Stimulated activated CD8-positive, alpha-beta memory T cell treated with anti-CD3 and anti-CD28 coated beads, Interleukin-4, amount 100 ng/mL, for 1 hour (primary cell): ENCODE measurements around the gene KRTCAP2.
"Not testable (repeated sequence)": the region's sequence is repeated elsewhere in the genome, so short reads cannot be mapped to it uniquely, and the experiment has no call there.

Experiments used
- DNase-seq, 2 donors: peaks; one replicate each; pipeline ENCODE4 v3.0.0-alpha.2; 2020; ENCODE audit warnings: low read depth in 2 of 2, low spot score in 1 of 2

Gene KRTCAP2

GRCh38 chr1:155172732-155173477, at the start of gene KRTCAP2:
Gene KRTCAP2, minus strand, starts transcription at chr1:155173304. Its CDS starts 80 bp downstream, at chr1:155173224.
- DNase-seq: peak; percentile 85 to 90

DNA sequence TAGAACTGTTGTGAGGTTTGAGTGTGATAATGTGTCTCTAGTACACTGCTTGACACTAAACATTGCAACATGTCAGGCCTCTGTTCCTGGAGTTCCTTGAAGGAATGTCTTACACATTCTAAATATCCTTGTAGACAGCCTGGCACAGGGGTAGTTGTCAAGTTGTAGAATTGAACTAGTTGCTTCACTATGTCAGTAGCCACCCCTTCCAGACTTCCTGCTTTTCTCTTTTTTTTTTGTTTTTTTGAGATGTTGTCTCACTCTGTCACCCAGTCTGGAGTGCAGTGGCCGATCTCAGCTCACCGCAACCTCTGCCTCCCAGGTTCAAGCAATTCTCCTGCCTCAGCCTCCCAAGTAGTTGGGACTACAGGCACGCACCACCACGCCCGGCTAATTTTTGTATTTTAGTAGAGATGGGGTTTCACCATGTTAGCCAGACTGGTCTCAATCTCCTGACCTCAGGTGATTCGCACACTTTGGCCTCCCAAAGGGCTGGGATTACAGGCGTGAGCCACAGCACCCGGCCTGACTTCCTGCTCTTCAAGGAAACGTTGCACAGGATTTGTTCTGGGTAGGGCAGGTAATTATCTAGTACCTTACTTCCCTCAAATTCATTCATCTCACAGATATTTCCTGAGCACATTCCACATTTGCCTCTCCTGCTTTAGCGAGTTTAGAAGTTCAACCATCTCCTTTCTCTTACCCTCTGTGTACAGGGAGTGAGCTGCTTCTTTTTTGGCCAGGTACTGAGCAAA, 47.3 kb upstream of the KRTCAP2 start:
- DNase-seq: not testable (repeated sequence)

DNA sequence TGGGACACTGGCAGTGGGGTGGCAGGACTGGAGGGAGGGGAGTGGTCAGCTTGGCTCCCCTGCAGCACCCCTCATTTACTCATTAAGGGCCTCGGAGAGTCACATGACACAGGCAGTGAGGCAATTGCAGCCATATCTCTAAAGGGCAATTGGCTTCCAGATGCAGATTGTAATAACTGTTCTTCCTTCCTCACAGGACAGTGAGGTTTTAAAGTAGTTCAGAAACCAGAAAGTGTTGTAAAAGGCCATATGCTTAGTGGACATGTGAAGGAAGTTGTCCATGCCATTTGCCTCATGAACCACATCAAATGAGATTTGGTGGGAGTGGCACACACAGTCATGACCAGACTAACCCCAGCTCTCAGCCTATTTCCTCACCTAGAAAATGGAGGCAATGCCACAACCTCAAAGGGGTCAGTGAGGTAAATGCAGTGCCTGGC, 46.5 kb upstream of the KRTCAP2 start:
- DNase-seq: no peak

DNA sequence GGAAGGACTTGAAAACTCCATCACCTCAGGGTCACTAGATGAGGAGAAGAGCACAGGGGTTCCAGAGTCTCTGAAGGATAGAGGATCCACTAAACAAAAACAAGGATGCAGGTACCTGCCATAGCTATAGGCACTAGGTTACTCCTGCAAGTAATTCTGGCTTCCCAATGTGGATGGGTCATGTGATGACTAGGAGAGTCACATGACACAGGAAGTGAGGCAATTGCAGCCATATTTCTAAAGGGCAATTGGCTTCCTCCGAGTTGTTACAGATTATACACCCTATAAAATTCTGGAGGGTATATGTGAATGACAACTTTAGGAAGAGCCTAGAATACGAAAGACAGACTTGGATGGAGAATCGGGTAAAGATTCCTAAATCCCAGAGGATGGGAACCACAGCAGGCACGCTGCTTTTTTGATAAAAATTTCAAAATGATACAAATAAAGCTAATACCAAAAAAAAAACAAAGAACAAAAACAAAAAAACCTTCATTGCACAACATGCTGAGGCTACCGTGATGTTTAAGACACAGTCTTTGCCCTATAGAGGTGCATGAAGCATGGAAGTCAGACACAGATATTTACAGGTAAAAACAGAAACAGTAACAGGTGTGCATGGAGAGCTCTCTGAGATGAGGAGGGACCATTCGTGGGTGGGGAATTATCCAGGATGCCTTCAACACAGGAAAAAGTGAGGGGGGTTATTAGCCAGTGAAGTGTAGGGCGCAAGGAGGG, 45.9 kb upstream of the KRTCAP2 start:
- DNase-seq: no peak

- DNase-seq: not testable (repeated sequence)
Observed at GRCh38 chr1:155214702-155215101, 41.6 kb upstream of the KRTCAP2 start.

GRCh38 chr1:155212051-155212440, 38.9 kb upstream of the KRTCAP2 start:
- DNase-seq: not testable (repeated sequence)

GRCh38 chr1:155211381-155212050, 38.4 kb upstream of the KRTCAP2 start:
- not testable (repeated sequence) for DNase-seq

- DNase-seq: no peak
Observed at GRCh38 chr1:155210314-155211104, 37.4 kb upstream of the KRTCAP2 start.

DNA sequence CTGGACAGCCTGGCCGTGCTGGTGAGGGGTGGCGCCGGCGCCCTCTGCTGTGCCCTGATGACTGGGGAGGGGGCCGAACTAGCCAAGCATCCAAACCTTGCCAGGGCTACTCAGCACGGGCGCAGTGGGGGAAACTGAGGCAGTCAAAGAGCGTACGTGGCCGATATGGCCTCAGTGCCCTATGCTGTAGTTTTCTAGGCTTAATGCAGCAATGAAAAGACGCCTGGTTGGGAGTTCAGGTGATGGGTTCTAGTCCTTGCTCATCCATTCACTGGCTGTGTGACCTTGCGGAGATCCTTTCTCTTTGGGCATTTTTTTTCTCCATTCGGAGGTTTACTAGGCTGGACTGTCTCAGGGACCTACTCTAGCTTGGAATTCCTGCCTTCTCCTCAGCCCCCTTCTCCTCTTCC, 36.2 kb upstream of the KRTCAP2 start:
- no peak for DNase-seq

DNA sequence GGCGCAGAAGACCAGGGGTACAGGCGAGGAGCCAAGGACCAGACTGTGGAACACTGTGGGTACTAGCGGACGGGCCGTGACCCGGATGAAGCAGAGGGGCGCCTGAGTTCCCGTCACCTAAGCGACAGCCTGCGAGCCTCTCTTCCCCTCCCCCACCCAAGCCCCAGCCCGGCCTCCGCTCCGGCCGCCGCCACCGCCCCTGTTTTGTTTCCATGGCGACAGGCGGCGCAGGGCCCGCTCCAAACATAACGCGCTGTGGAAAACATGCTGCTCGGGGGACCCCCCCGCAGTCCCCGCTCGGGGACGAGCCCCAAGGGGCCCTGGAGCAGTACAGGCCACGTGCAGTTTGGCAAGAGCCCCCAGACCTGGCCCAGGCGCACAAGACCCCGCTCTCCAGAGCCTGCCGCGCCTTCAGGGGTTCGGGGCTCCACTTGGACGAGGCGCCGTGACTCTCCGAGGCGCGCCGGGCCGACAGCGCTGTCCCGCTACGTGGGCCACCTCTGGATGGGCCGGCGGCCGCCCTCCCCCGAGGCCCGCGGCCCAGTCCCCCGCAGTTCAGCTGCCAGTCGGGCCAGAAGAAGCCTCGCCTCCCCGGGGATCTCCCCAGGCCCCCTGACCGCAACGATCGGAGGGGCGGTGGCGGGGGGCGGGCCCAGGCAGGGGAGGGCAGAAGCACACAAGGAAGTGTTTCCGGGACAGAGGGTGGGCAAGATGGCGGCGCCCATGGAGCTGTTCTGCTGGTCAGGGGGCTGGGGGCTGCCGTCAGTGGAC, 35.6 kb upstream of the KRTCAP2 start, which contains the start of gene MTX1:
Gene MTX1, plus strand, starts transcription at position 155 of the 771 bp plus-strand sequence. Its CDS starts 110 bp downstream, at position 265.
- DNase-seq: peak; percentile 80 to 81

DNA sequence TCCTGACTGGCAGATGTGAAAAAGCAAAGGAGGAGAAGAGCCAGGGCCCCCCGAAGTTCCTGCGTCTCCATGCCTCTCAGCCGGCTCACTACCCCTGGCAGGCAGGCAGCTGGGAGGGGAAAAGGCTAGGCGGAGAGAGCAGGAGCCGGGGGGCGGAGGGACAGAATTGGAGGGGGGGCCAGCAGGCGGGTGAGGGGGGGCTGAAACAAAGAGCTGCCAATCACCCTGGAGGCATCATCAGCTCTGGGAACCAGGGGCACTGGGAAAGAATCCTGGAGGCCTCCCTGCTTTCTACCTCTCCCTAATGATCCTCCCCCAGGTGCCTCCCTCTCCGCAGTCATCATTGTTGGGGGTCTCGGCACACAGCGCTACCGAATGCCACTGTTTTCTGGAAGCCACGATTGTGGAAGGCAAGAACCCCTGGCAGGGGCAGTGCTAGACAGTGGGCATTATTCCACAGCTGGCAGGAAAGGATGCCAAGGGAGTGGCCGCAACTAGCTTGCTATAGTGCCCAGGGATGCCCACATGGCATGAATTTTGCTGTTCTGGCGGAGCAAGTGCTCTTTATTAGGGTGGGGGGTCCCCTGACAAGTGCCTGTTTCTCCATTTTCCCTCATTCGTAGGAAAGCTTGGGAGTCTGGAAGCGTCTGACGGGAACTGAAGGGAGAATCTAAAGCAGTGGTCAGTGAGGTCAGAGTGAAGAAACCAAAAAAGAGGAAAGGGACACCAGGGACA, 34.9 kb upstream of the KRTCAP2 start, which contains the start of gene THBS3:
Gene THBS3, minus strand, starts transcription at position 92 of the 735 bp plus-strand sequence. Its CDS starts 21 bp downstream, at position 71.
- DNase-seq: no peak

- peak; percentile 88 to 91 for DNase-seq
Observed at GRCh38 chr1:155206891-155207805, 34.0 kb upstream of the KRTCAP2 start.

DNA sequence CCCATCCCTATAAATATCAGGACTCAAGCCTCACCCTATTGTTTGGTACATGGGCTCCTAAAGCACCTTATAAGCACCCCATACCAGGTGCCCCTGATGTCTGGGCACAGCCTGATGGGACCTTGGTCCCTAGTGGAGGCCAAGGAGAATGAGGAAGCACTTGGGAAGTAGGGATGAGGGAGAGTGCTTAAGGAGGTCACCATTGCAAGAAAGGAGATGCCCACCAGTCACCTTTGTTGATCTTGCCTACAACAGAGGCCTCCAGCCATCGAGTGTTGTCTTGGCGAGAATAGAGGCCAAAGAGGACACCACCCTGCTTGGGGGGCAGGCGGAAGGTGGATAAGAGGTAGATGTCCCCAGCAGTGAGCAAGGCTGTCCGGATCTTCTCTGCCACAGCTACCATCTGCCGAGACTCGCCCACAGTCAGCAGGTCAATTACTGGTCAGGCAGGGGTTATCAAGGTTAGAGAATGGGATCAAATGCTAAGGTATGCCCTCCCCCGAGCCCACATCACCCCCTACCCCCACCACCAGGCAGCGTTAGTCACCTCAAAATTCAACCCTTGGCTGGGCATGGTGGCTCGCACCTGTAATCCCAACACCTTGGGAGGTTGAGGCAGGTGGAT, 33.0 kb upstream of the KRTCAP2 start:
- DNase-seq: no peak

DNA sequence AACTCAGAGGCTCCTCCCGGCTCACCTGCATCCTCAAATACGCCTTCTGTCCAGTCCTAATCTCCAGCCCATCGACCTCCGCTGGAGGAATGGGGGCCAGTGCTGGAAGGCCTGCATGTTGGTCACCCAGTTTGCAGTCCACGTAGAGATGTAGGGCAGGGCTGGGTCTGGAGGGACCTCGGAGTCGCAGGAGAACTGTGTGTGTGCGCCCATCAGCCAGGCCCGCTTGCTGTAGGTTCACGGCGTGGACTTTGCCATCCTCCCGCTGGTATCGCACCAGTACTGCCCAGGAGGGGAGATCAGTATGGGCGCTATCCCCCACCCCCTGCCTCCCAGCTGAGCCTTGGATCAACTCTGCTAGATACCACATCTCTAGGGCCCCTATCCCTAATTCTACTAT, 31.9 kb upstream of the KRTCAP2 start:
- DNase-seq: no peak

- DNase-seq: no peak
Observed at GRCh38 chr1:155202731-155203515, 29.8 kb upstream of the KRTCAP2 start.

GRCh38 chr1:155202198-155202597, 29.1 kb upstream of the KRTCAP2 start:
- DNase-seq: no peak
